ENCODE measurements around the gene HMCN1.
"Not testable (repeated sequence)": the region's sequence is repeated elsewhere in the genome, so short reads cannot be mapped to it uniquely, and the experiment has no call there.

The HMCN1 gene

DNA sequence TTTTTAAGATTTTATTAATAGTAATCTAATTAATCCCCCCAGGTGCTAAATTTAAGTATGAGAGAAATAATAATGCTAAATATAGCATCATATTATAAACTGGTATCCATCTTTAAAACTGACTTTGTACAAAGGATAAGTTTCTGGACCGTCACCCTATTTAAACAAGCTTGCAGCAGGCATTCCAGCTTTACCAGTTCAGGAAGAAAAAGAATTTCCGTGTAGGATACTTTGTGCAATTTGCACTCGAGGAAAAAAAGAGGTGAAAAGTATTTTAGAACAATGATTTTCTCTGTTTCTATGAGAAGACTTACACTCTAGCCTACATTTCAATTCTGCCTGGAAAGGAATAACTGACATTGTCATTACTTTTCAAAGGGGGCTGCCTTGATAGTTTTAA lies 27.6 kb downstream of the HMCN1 start:
- Mint-ChIP-seq H3K27ac (ENCODE audit: low read depth) (no peak overlapping the region), H3K27me3 (peaks cover 57% of the 10 kb centered on the region), H3K36me3 (ENCODE audit: insufficient read depth) (peaks cover 1% of the 10 kb centered on the region), H3K4me1 (no peaks in the 10 kb centered on the region), H3K4me3 (no peak overlapping the region), H3K9me3 (no peaks in the 10 kb centered on the region)
- ATAC-seq (replicated peaks; ENCODE audit: extremely low read depth, poor library complexity, severe bottlenecking) (no peak), DNase-seq (ENCODE audit: low spot score in 2 of 2) (no peak)

GRCh38 chr1:185767508-185768120 lies 33.4 kb downstream of the HMCN1 start:
- H3K9me3 Mint-ChIP-seq: no peaks in the 10 kb centered on the region
- no peaks in the 10 kb centered on the region for H3K4me1 Mint-ChIP-seq
- ATAC-seq (replicated peaks; ENCODE audit: extremely low read depth, poor library complexity, severe bottlenecking) (no peak), DNase-seq (ENCODE audit: low spot score in 2 of 2) (no peak)
- H3K36me3 Mint-ChIP-seq (ENCODE audit: insufficient read depth): peaks cover 1% of the 10 kb centered on the region
- H3K27ac Mint-ChIP-seq (ENCODE audit: low read depth): no peak overlapping the region
- peaks cover 7% of the 10 kb centered on the region for H3K27me3 Mint-ChIP-seq
- no peak overlapping the region for H3K4me3 Mint-ChIP-seq

DNA sequence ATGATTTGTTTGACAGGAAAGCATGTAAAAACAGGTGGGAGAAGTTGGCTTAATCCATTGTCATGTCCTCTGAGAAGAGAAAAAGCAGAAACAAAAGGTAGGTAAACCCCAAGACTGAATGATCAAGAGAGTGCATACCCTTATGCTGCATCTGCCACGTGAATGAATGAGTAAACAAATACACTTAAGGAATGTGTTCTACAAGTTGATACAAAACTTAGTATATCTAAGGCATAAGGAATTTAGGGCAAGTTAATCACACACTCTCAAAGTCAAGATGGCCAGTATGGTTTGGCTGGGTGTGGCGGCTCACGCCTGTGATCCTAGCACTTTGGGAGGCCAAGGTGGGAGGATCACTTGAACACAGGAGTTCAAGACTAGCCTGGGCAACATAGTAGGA lies 34.2 kb downstream of the HMCN1 start:
- Mint-ChIP-seq H3K9me3 (no peaks in the 10 kb centered on the region), H3K4me3 (no peak overlapping the region), H3K36me3 (ENCODE audit: insufficient read depth) (peaks cover 1% of the 10 kb centered on the region), H3K27me3 (no peaks in the 10 kb centered on the region), H3K4me1 (no peaks in the 10 kb centered on the region), H3K27ac (ENCODE audit: low read depth) (no peak overlapping the region)
- ATAC-seq (replicated peaks; ENCODE audit: extremely low read depth, poor library complexity, severe bottlenecking): no peak
- no peak for DNase-seq (ENCODE audit: low spot score in 2 of 2)

- no peak for ATAC-seq (replicated peaks; ENCODE audit: extremely low read depth, poor library complexity, severe bottlenecking)
- Mint-ChIP-seq H3K4me1 (no peaks in the 10 kb centered on the region), H3K4me3 (no peak overlapping the region), H3K27ac (ENCODE audit: low read depth) (no peak overlapping the region), H3K9me3 (no peaks in the 10 kb centered on the region), H3K27me3 (no peaks in the 10 kb centered on the region), H3K36me3 (ENCODE audit: insufficient read depth) (peaks cover 1% of the 10 kb centered on the region)
- DNase-seq (ENCODE audit: low spot score in 2 of 2): no peak
These were observed 34.9 kb downstream of the HMCN1 start for GRCh38 chr1:185769136-185769535.

DNA sequence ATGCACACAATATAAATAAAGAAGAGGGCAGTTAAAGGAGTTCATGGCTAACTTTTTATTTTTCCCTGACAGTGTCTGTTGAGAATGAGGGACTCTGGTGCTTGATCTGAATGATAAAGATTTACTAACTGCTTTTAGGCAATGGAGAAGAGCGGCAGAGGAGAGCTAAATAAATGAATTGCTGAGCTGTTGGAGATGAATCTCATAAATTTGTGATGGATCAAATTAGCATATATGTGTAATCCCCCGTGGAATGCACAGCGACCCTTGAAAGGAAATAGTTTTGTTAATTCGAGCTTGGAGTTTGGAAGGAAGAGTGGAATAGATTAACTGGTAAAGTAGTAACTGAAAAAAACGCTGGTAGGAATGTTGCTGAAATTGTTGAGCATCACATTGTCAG lies 40.2 kb downstream of the HMCN1 start:
- ATAC-seq (replicated peaks; ENCODE audit: extremely low read depth, poor library complexity, severe bottlenecking) (no peak), DNase-seq (ENCODE audit: low spot score in 2 of 2) (no peak)
- Mint-ChIP-seq H3K4me1 (no peaks in the 10 kb centered on the region), H3K27me3 (no peaks in the 10 kb centered on the region), H3K27ac (ENCODE audit: low read depth) (no peak overlapping the region), H3K4me3 (no peak overlapping the region), H3K36me3 (ENCODE audit: insufficient read depth) (no peaks in the 10 kb centered on the region), H3K9me3 (no peaks in the 10 kb centered on the region)

GRCh38 chr1:185775501-185775900 lies 41.3 kb downstream of the HMCN1 start:
- H3K27ac Mint-ChIP-seq (ENCODE audit: low read depth): no peak overlapping the region
- no peak for ATAC-seq (replicated peaks; ENCODE audit: extremely low read depth, poor library complexity, severe bottlenecking)
- H3K4me3 Mint-ChIP-seq: no peak overlapping the region
- no peaks in the 10 kb centered on the region for H3K9me3 Mint-ChIP-seq
- H3K27me3 Mint-ChIP-seq: no peaks in the 10 kb centered on the region
- DNase-seq (ENCODE audit: low spot score in 2 of 2): no peak
- H3K36me3 Mint-ChIP-seq (ENCODE audit: insufficient read depth): no peaks in the 10 kb centered on the region
- no peaks in the 10 kb centered on the region for H3K4me1 Mint-ChIP-seq

- Mint-ChIP-seq H3K9me3 (peaks cover 5% of the 10 kb centered on the region), H3K36me3 (ENCODE audit: insufficient read depth) (no peaks in the 10 kb centered on the region), H3K4me3 (no peak overlapping the region), H3K4me1 (no peaks in the 10 kb centered on the region), H3K27ac (ENCODE audit: low read depth) (no peak overlapping the region), H3K27me3 (peaks cover 8% of the 10 kb centered on the region)
- DNase-seq (ENCODE audit: low spot score in 2 of 2): no peak
- no peak for ATAC-seq (replicated peaks; ENCODE audit: extremely low read depth, poor library complexity, severe bottlenecking)
These were observed 42.3 kb downstream of the HMCN1 start for GRCh38 chr1:185776522-185776921.

DNA sequence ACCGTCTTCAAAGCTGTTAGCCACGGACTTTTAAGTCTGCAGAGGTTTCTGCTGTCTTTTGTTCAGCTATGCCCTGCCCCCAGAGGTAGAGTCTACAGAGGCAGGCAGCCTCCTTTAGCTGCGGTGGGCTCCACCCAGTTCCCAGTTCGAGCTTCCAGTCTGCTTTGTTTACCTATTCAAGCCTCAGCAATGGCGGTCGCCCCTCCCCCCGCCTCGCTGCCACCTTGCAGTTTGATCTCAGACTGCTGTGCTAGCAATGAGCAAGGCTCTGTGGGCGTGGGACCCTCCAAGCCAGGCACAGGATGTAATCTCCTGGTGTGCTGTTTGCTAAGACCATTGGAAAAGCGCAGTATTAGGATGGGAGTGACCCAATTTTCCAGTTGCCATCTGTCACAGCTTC lies 49.7 kb downstream of the HMCN1 start:
- not testable (repeated sequence) for DNase-seq (ENCODE audit: low spot score in 2 of 2); H3K4me3 Mint-ChIP-seq; H3K36me3 Mint-ChIP-seq (ENCODE audit: insufficient read depth); H3K4me1 Mint-ChIP-seq; ATAC-seq (replicated peaks; ENCODE audit: extremely low read depth, poor library complexity, severe bottlenecking); H3K9me3 Mint-ChIP-seq; H3K27ac Mint-ChIP-seq (ENCODE audit: low read depth)
- H3K27me3 Mint-ChIP-seq: peaks cover 48% of the 10 kb centered on the region

- Mint-ChIP-seq H3K9me3 (peaks cover 6% of the 10 kb centered on the region), H3K27ac (ENCODE audit: low read depth) (no peak overlapping the region), H3K4me1 (no peaks in the 10 kb centered on the region), H3K27me3 (peaks cover 48% of the 10 kb centered on the region), H3K4me3 (no peak overlapping the region), H3K36me3 (ENCODE audit: insufficient read depth) (no peaks in the 10 kb centered on the region)
- DNase-seq (ENCODE audit: low spot score in 2 of 2): no peak
- ATAC-seq (replicated peaks; ENCODE audit: extremely low read depth, poor library complexity, severe bottlenecking): no peak
These were observed 51.4 kb downstream of the HMCN1 start for GRCh38 chr1:185785586-185785985.

GRCh38 chr1:185786524-185786923 lies 52.3 kb downstream of the HMCN1 start:
- no peak overlapping the region for H3K27ac Mint-ChIP-seq (ENCODE audit: low read depth)
- peaks cover under 1% of the 10 kb centered on the region for H3K9me3 Mint-ChIP-seq
- no peaks in the 10 kb centered on the region for H3K36me3 Mint-ChIP-seq (ENCODE audit: insufficient read depth)
- no peak overlapping the region for H3K4me3 Mint-ChIP-seq
- H3K4me1 Mint-ChIP-seq: no peaks in the 10 kb centered on the region
- ATAC-seq (replicated peaks; ENCODE audit: extremely low read depth, poor library complexity, severe bottlenecking) (no peak), DNase-seq (ENCODE audit: low spot score in 2 of 2) (no peak)
- peaks cover 40% of the 10 kb centered on the region for H3K27me3 Mint-ChIP-seq

DNA sequence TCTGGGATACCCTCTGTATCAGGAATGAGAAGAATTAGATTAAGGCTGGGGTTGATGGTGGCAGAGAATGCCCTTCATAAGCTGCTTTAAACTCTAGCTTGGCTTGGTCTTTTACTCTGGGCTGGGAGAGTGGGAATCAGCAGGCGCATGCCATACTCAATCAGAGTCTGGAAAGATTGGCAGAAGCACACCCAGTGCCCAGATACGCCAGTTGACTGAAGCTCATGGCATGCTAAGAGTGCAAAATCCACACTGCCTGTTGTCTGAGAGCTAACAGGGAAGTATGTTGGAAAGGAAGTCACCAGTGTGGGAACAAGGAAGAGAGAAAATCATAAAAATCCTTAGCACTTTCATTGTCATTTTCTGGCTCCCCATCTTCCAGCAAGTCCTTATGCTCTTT lies 53.0 kb downstream of the HMCN1 start:
- ATAC-seq (replicated peaks; ENCODE audit: extremely low read depth, poor library complexity, severe bottlenecking) (no peak), DNase-seq (ENCODE audit: low spot score in 2 of 2) (no peak)
- Mint-ChIP-seq H3K36me3 (ENCODE audit: insufficient read depth) (no peaks in the 10 kb centered on the region), H3K4me1 (no peaks in the 10 kb centered on the region), H3K27me3 (peaks cover 33% of the 10 kb centered on the region), H3K27ac (ENCODE audit: low read depth) (no peak overlapping the region), H3K9me3 (no peaks in the 10 kb centered on the region), H3K4me3 (no peak overlapping the region)

DNA sequence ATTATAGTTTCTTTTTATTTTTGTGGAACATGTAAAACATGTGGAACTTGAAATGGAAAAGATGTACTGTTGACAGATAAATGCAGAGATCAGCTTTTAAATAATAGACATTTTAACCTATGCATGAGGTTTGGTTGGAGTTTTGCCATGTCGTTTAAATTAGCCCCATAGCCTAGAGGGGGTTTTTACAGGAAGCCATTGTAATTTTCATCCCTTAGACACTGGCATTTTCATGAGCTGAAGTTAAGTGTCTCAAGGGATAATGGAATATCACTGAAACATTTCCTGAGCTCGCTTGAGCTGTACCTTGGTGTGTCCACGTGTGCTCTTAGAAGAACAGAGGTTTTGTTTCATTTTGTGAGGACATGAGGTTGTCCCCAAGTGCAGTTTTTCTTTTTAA lies 54.2 kb downstream of the HMCN1 start:
- no peaks in the 10 kb centered on the region for H3K36me3 Mint-ChIP-seq (ENCODE audit: insufficient read depth)
- H3K27ac Mint-ChIP-seq (ENCODE audit: low read depth): no peak overlapping the region
- no peak for DNase-seq (ENCODE audit: low spot score in 2 of 2)
- no peak overlapping the region for H3K4me3 Mint-ChIP-seq
- H3K9me3 Mint-ChIP-seq: no peaks in the 10 kb centered on the region
- peaks cover 21% of the 10 kb centered on the region for H3K27me3 Mint-ChIP-seq
- no peak for ATAC-seq (replicated peaks; ENCODE audit: extremely low read depth, poor library complexity, severe bottlenecking)
- no peaks in the 10 kb centered on the region for H3K4me1 Mint-ChIP-seq

- Mint-ChIP-seq H3K9me3 (no peaks in the 10 kb centered on the region), H3K27ac (ENCODE audit: low read depth) (no peak overlapping the region), H3K36me3 (ENCODE audit: insufficient read depth) (no peaks in the 10 kb centered on the region), H3K27me3 (peaks cover 17% of the 10 kb centered on the region), H3K4me1 (no peaks in the 10 kb centered on the region), H3K4me3 (no peak overlapping the region)
- DNase-seq (ENCODE audit: low spot score in 2 of 2) (no peak), ATAC-seq (replicated peaks; ENCODE audit: extremely low read depth, poor library complexity, severe bottlenecking) (no peak)
These were observed 55.5 kb downstream of the HMCN1 start for GRCh38 chr1:185789501-185790193.

All from central memory CD8-positive, alpha-beta T cell (primary cell).